Smooth muscle cell (in vitro differentiated cells): ENCODE results near the gene SOX18. TPM values are rescaled to one million over a fixed set of nuclear protein-coding genes. Genes with fewer than 3 reads are reported as not detected.

Experiments used
- DNase-seq: peaks from one replicate; lab custom pipeline; 2025; ENCODE audit not compliant: unreplicated experiment; lab: John Stamatoyannopoulos, UW
- H2AFZ ChIP-seq: fragments of 200-600 bp; sonication (generic); 2 replicates; pipeline ENCODE4 v1.6.0; 2016; ENCODE audit warnings: antibody characterized with exemption, low read depth, mild to moderate bottlenecking
- H3F3A ChIP-seq: fragments of 200-600 bp; sonication (generic); 2 replicates; pipeline ENCODE4 v1.6.0; 2017; ENCODE audit warnings: antibody characterized with exemption, low read depth
- H3K27ac ChIP-seq: fragments of 200-600 bp; sonication (generic); 2 replicates; pipeline ENCODE4 v1.5.1; 2016; ENCODE audit warnings: low read depth, mild to moderate bottlenecking
- H3K27me3 ChIP-seq: fragments of 200-600 bp; sonication (generic); 2 replicates; pipeline ENCODE4 v1.6.1; 2016; ENCODE audit warnings: low read depth, mild to moderate bottlenecking
- H3K36me3 ChIP-seq: fragments of 200-600 bp; sonication (generic); 2 replicates; pipeline ENCODE4 v1.5.1; 2016; ENCODE audit warnings: low read depth
- H3K4me1 ChIP-seq: fragments of 200-600 bp; sonication (generic); 2 replicates; pipeline ENCODE4 v1.5.1; 2016; ENCODE audit warnings: low read depth
- H3K4me2 ChIP-seq: fragments of 200-600 bp; sonication (generic); 2 replicates; pipeline ENCODE4 v1.6.0; 2016; ENCODE audit warnings: mild to moderate bottlenecking
- H3K4me3 ChIP-seq: fragments of 200-600 bp; sonication (generic); 2 replicates; pipeline ENCODE4 v1.5.1; 2016; ENCODE audit warnings: mild to moderate bottlenecking
- H3K79me2 ChIP-seq: fragments of 200-600 bp; sonication (generic); 2 replicates; pipeline ENCODE4 v1.6.0; 2016; ENCODE audit warnings: low read depth, mild to moderate bottlenecking
- H3K9ac ChIP-seq: fragments of 200-600 bp; sonication (generic); 2 replicates; pipeline ENCODE4 v1.6.0; 2016; ENCODE audit warnings: low read depth
- H3K9me3 ChIP-seq: fragments of 200-600 bp; sonication (generic); replicated peaks from 2 replicates; pipeline ENCODE4 v1.5.1; 2016; ENCODE audit warnings: low read depth
- H4K20me1 ChIP-seq: fragments of 200-600 bp; sonication (generic); 2 replicates; pipeline ENCODE4 v1.6.0; 2016; ENCODE audit warnings: low read depth
- CTCF ChIP-seq: fragments of 200-600 bp; sonication (generic); IDR thresholded peaks from 2 replicates; pipeline ENCODE4 v1.5.1; 2017; ENCODE audit warnings: borderline replicate concordance, mild to moderate bottlenecking, antibody characterized with exemption; ENCODE audit not compliant: insufficient read depth, poor library complexity, severe bottlenecking
- WGBS: methylation state at CpG from one replicate; pipeline ENCODE4 v1.1.7; 2016; ENCODE audit warnings: low lambda C conversion rate; 5-methylcytosine and 5-hydroxymethylcytosine counted together
- polyA plus RNA-seq: library from polyadenylated mRNA; unstranded; fragments of >200 nt; fragmentation: Nextera tagmentation; extraction: Ambion mirVana; gene quantifications from 2 replicates; pipeline ENCODE4 v1.2.1, GENCODE V29; 2016
- total RNA-seq: library from RNA; depleted of rRNA; stranded (reverse); fragments of >200 nt; gene quantifications from 2 replicates; pipeline ENCODE4 v1.2.3, GENCODE V29; 2014

Gene SOX18
- total and polyA plus RNA-seq, 2 experiments from 2014 or later: 0.54 to 9.7 TPM

- Histone ChIP-seq H3K4me3 (no peak overlapping the region), H3K4me1 (no peaks in the 10 kb centered on the region), H3K27ac (no peak overlapping the region), H3F3A (peaks cover 11% of the 10 kb centered on the region), H3K79me2 (no peaks in the 10 kb centered on the region), H3K27me3 (no peaks in the 10 kb centered on the region), H4K20me1 (no peaks in the 10 kb centered on the region), H2AFZ (no peak overlapping the region), H3K9me3 (no peaks in the 10 kb centered on the region), H3K36me3 (no peaks in the 10 kb centered on the region), H3K4me2 (no peak overlapping the region), H3K9ac (no peak overlapping the region)
- TF ChIP-seq CTCF: no peak
- no peak for DNase-seq
- WGBS: 84% methylated on average over 38 of the region's 39 CpGs
These were observed 7.6 kb upstream of the SOX18 start for GRCh38 chr20:64056889-64057627.

- Histone ChIP-seq H3K4me1 (no peaks in the 10 kb centered on the region), H3K27me3 (no peaks in the 10 kb centered on the region), H3K27ac (no peak overlapping the region), H3K4me3 (no peak overlapping the region), H3K9me3 (no peaks in the 10 kb centered on the region), H3K4me2 (no peak overlapping the region), H2AFZ (no peak overlapping the region), H4K20me1 (no peaks in the 10 kb centered on the region), H3K79me2 (no peaks in the 10 kb centered on the region), H3F3A (peaks cover 11% of the 10 kb centered on the region), H3K36me3 (no peaks in the 10 kb centered on the region), H3K9ac (no peak overlapping the region)
- WGBS: 78% methylated on average over 6 of the region's 7 CpGs
- TF ChIP-seq CTCF: no peak
- no peak for DNase-seq
These were observed 7.1 kb upstream of the SOX18 start for GRCh38 chr20:64056639-64056888.

- H4K20me1 ChIP-seq: no peaks in the 10 kb centered on the region
- H3K9me3 ChIP-seq: no peaks in the 10 kb centered on the region
- H3K4me2 ChIP-seq: peak overlapping the region; percentile 57
- no peaks in the 10 kb centered on the region for H3K27me3 ChIP-seq
- no peak for DNase-seq
- peaks cover 11% of the 10 kb centered on the region for H3F3A ChIP-seq
- 40% methylated on average over 12 of the region's 22 CpGs for WGBS
- no peaks in the 10 kb centered on the region for H3K36me3 ChIP-seq
- peak overlapping the region; percentile 47 for H3K27ac ChIP-seq
- no peak for TF ChIP-seq CTCF
- no peaks in the 10 kb centered on the region for H3K79me2 ChIP-seq
- H3K9ac ChIP-seq: no peak overlapping the region
- H2AFZ ChIP-seq: no peak overlapping the region
- H3K4me1 ChIP-seq: no peaks in the 10 kb centered on the region
- H3K4me3 ChIP-seq: no peak overlapping the region
These were observed 6.6 kb upstream of the SOX18 start for GRCh38 chr20:64055893-64056638.
